HG03521 (cell line): ENCODE data around the gene DRG2.

Source experiments
- ATAC-seq: cut with Tn5 transposase; IDR thresholded peaks from one replicate; pipeline ENCODE4 v1.9.1; 2021; ENCODE audit warnings: mild to moderate bottlenecking, moderate library complexity; ENCODE audit not compliant: unreplicated experiment

DRG2 gene

DNA sequence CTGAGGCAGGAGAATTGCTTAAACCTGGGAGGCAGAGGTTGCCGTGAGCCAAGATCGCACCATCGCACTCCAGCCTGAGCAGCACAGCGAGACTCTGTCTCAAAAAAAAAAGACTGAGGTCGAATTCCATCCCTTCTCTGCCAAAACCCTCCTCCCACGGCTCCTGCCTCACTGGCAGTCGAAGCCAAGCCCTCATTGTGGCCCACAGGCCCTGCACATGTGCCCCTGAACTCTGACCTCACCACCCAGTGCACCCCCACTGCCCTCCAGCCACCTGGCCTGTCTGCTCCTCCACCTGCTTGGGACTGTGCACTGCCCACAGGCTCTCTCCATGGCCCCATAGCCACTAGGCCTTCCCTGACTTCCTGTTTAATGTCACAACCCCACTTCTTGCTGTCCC, 27.8 kb downstream of the DRG2 start:
- ATAC-seq, result no peak

DNA sequence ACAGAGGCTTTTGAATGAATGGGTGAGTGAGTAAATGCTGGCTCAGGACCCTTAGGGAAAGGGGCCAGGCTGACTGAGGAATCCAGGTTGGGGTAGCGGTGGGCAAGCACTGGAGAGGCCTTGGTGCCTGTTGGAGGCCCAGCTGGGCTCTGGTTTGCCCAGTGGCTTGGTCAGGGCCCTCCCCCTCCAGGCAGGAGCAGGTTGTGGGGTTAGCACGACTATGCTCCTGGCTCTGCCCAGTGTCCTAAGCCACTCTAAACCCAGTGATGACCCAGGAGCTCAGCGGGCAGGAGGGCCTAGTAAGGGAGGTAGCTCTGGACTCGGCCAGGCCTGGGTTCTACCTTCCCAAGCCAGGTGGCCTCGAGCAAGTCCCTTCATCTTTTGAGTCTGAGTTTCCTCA, 28.3 kb downstream of the DRG2 start:
- ATAC-seq, result no peak

DNA sequence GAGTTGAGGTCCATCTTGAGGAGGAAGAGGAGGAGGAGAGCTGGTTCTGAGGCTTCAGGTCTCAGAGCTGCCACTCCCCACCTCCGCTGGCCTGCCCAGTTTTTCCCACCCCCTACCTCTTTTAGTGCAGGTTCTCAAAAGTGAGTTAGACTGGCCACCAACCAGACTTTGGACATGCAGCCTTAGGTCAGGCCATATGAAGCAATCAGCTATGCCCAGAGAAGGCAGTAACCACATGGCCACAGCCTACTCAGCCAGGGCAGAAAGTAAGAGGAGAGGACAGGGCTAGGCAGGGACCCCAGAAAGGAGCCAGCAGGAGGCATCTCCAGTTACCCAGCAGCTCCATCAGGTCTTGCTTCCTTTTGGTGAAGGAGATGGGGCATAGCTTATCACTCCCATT, 29.8 kb downstream of the DRG2 start:
- ATAC-seq, result no peak

DNA sequence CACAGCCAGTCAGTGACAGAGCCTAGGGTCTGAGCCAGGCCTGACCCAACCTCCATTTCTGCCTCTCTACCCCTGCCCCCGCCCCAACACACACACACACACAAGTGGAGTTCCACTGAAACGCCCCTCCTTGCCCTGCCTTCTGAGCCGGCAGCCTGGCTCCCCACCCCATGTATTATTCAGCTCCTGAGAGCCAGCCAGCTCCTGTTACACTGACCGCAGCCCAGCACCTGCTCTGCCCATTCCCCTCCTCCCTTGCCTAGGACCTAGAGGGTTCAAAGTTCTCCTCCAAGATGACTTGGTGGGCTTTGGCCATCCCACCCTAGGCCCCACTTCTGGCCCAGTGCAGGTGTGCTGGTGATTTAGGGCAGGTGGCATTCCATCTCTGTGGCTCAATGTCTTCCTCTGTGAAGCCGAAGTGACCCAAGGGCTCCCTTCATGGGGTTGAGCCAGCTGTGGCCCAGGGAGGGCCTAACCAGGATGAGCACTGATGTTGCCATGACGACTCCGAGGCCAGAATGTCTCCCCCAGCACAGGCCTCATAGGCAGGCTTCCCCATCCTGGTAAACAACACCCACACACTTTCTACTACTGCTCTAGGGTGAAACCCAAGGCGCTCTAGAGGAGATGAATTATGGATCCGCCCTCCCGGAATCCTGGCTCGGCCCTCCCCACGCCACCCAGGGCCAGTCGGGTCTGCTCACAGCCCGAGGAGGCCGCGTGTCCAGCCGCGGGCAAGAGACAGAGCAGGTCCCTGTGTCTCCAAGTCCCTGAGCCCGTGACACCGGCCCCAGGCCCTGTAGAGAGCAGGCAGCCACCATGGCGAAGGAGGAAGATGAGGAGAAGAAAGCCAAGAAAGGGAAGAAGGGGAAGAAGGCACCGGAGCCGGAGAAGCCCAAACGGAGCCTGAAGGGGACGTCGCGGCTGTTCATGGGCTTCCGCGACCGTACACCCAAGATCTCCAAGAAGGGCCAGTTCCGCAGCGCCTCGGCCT, 30.5 kb downstream of the DRG2 start:
- ATAC-seq, result no peak

DNA sequence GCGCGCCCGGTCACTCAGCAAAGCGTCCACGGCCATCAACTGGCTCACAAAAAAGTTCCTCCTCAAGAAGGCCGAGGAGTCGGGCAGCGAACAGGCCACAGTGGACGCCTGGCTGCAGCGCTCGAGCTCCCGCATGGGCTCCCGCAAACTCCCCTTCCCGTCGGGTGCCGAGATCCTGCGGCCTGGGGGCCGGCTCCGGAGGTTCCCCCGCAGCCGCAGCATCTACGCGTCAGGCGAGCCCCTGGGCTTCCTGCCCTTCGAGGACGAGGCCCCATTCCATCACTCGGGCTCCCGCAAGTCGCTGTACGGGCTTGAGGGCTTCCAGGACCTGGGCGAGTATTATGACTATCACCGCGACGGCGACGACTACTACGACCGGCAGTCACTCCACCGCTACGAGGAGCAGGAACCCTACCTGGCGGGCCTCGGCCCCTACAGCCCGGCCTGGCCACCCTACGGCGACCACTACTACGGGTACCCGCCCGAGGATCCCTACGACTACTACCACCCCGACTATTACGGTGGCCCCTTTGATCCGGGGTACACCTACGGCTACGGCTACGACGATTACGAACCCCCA, 31.5 kb downstream of the DRG2 start:
- no peak for ATAC-seq

DNA sequence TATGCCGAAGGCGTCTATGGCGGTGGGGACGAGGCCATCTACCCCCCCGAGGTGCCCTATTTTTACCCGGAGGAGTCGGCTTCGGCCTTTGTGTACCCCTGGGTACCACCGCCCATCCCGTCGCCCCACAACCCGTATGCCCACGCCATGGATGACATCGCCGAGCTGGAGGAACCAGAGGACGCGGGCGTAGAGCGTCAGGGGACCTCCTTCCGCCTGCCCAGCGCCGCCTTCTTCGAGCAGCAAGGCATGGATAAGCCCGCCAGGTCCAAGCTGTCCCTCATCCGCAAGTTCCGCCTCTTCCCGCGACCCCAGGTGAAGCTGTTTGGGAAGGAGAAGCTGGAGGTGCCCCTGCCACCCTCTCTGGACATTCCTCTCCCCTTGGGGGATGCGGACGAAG, 32.2 kb downstream of the DRG2 start:
- no peak for ATAC-seq

DNA sequence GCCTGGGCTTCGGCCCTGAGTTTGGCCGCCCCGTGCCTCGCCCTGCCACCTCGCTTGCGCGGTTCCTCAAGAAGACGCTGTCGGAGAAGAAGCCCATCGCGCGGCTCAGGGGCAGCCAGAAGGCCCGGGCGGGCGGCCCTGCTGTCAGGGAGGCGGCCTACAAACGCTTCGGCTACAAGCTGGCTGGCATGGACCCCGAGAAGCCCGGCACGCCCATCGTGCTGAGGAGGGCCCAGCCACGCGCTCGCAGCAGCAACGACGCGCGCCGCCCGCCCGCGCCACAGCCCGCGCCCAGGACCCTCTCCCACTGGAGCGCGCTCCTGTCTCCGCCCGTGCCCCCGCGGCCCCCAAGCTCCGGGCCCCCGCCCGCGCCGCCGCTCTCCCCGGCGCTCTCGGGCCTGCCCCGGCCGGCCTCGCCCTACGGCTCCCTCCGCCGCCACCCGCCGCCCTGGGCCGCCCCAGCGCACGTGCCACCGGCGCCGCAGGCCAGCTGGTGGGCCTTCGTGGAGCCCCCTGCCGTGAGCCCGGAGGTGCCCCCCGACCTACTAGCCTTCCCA, 32.8 kb downstream of the DRG2 start:
- no peak for ATAC-seq

DNA sequence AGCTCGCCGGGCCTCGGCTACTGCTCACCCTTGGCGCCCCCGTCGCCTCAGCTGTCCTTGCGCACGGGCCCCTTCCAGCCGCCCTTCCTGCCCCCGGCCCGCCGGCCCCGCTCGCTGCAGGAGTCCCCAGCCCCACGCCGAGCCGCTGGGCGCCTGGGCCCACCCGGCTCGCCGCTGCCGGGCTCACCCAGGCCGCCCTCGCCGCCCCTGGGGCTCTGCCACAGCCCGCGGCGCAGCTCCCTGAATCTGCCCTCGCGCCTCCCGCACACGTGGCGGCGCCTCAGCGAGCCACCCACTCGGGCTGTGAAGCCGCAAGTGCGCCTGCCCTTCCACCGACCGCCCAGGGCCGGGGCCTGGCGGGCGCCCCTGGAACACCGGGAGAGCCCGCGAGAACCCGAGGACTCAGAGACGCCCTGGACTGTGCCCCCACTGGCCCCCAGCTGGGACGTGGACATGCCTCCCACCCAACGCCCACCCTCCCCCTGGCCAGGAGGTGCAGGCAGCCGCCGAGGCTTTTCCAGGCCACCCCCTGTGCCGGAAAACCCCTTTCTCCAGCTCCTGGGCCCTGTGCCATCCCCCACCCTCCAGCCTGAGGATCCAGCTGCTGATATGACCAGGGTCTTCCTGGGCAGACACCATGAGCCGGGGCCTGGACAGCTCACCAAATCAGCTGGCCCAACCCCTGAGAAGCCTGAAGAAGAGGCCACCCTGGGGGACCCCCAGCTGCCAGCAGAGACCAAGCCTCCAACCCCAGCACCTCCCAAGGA, 33.6 kb downstream of the DRG2 start:
- no peak for ATAC-seq

DNA sequence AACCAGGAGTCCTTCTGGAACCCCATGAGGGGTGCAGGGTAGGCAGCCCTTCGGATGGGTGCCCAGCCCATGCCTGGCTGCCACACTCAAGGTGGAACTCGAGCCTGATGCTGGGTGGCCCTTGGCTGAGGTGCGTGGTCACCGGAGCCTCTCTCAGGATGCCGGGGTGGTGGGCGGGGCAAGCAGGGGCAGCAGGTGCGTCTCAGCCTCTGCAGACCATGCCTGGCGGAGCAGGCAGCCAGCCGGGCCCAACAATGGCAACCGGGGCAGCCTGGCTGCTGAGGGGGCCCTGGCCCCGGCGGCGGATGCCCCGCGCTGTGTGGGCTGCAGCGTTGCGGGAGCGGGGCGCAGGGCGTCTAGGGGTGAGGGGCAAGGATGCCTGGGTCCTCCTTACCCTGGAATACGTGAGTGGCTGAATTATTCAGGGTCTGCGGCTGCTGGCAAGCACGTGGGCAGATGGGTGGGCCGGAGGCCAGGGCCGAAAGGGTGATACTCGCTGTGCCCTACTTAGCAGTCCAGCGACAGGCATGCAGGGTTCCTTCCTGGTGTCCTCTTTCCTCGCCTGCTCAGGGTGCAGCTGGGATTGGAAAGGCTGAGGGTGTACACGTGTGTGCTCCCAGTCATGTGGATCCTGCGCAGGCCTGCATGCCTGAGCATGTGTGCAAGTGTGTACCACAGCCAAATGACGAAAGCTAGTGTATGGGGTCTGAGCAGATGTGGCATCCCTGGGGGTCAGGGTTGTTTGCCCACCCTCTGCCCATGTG, 35.4 kb downstream of the DRG2 start:
- no peak for ATAC-seq

DNA sequence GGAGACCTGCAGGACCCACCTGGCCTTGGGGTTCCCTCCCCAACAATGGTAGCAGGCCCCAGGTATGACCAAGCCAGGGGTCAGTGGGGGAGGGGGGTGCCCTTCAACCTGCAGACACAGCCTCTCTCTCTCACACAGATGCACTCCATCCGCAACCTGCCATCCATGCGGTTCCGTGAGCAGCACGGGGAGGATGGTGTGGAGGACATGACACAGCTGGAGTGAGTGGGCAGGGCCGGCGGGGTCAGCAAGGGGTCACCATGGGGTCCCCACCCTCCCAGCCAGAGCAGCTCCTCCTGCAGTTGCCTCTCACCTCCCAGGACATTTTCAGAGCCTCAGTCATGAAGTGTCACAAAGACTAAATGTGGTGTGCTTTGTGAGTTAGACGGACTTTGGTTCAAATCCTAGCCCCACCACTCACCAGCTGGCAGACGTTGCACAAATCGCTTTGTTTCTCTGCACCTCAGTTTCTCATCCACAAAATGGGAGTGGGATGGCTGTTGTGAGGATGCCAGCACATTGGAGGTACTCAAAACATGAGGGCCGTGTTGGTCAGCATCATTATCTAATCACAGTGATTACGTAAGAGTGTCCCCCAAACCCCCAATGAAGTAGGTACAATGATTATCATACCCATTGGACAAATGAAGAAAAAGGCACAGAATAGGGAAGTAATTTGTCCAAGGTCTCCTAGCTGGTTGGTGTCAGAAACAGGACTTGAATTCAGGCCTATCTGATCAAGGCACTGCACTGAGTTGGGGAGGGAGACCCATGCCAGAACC, 36.8 kb downstream of the DRG2 start:
- no peak for ATAC-seq

DNA sequence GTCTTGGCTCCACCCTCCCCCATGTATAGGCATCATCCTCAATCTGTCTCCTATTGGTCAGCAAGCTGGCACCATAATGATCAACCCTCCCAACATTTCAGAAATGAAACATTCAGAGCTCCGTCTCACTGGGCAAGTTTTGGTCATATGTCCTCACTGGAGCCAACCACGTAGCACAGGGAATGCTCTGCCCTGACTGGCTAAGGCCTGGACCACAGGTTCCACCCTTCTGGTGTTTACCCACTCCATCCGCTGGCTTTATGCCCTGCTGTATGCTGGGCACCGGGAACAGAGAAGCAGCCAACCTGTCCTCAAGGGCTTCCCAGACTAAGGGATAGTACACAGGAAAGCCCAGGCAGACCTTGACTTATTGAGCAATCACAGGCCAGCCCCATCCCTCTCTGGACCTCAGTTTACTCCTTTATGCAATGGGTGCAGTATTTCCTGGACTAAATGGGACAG, 41.3 kb downstream of the DRG2 start:
- ATAC-seq, result no peak

DNA sequence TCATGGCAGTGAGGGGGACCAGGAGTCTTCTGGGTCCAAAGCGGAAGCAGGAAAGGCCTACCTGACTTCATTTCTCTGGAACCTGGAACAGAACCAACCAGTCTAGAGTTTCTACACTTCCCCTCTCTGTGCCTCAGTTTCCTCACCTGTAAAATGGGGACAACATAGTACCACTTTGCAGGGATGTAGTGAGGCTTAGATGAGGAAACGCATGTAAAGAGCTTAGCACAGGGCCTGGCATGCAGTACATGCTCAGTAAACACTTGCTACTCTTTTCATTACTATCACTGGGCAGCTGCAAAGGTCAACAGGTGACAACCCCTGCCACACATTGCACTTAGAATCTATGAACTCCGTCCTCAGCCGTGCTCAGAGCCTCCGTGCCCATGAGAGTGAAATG, 45.0 kb downstream of the DRG2 start:
- ATAC-seq, result no peak

DNA sequence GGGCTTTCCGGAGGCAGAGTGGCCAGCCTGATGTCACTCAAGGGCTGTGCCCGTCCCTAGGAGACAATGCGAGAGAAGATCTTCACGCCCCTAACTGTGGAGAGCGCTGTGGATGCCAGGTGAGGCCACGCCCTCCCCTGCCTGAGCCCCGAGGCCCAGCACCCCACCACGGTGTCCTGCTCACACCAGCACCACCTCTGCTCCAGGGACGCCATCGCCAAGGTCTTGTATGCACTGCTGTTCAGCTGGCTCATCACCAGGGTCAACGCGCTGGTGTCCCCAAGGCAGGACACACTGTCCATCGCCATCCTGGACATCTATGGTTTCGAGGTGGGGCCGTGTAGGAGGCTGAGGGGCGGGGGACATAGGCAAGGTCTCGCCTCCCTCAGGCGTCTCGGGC, 48.6 kb downstream of the DRG2 start:
- no peak for ATAC-seq

DNA sequence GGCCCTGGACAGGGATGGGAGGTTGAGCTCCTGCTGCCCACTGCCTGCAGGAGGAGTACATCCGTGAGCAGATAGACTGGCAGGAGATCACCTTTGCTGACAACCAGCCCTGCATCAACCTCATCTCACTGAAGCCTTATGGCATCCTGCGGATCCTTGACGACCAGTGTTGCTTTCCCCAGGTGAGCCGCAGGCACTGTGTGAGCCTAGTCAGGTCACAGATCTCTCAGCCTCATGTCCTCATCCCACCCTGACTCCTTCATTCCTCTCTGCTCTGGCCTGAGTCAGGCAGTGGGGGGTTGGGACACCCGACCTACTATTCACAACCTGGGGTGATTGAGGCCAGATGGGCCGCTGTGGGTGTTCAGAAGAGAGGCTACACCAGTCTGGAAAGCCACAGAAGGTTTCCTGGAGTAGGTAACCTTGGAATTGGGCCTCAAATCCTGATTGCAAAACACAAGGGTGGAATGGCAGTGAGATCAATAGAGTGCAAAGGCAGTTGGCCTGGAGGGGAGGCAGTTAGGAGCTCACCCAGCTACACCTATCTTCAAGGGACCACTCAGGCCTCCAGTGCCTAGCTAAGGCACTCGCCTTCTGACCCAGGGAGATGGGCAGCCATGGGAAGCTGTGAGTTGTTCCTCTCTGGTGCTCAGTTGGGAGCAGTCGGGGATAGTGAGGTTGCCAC, 50.5 kb downstream of the DRG2 start:
- ATAC-seq, result no peak

DNA sequence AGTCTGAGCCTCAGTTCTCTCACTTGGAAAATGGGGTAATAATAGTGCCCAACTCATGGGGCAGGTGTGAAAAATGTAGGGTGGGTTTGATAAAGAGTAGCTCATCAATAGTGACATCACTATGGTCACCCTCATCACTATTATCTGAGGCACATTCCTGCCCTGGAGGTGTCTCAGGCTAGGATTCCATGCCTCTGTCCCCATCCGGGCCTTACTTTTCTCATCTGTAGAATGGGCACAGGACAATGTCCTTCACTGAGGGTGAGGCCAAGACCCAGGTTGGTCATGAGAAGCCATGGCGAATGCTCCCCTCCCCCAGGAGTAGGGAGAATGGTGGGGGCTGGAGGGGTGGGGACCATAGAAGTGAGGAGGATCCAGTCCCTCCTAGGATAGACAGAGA, 51.3 kb downstream of the DRG2 start:
- no peak for ATAC-seq

DNA sequence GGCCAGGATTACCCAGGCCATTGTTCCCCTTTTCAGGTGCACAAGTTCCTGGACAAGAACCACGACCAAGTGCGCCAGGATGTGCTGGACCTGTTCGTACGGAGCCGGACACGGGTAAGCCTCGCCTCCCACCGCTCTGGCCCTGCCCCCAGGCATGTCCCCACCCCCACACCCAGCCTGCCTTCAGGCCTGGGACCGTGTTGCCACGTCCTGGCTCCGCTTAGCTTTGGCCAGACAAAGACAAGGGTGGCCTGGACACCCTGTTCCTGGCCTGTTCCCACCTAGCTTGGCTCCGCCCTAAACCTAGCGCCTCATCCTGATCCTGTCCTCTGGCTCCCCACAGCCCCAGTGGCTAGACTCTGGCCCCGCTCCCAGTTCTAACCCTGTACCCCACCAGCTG, 51.8 kb downstream of the DRG2 start:
- no peak for ATAC-seq

DNA sequence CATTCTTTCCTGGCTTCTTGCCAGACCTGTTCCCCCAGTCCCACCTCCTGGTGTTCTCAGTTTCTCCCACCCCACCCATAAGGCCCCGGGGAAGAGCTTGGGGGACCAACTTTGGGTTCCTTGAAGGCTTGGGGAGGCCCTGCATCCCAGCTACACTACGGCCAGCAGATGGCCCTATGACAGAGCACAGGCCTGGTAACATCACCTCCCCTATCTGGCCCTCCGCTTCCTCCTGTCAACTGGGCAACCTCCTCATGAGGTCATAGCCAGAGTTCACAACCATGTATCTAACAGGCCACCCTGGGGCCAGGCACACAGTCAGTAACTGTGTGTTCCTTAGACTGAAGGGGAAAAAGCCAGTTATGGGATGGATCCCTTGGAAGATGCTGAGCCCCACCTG, 52.2 kb downstream of the DRG2 start:
- no peak for ATAC-seq

DNA sequence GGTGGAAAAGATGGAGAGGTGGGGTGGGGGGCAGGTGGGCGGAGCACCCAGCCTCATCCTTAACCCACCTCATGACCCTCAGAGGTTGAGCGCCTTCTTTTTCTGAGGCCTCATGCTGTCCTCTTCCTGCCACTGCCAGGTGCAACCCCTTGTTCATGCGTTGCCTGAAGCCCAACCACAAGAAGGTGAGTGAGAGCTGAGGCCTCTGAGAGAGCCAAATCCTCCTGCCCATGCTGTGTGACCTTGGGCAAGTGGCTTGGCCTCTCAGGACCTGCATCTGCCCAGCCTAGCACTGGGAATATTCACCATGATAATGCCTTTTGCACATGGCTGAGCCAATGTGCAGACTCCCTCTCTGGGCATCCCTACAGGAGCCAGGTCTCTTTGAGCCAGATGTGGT, 52.9 kb downstream of the DRG2 start:
- ATAC-seq, result no peak

DNA sequence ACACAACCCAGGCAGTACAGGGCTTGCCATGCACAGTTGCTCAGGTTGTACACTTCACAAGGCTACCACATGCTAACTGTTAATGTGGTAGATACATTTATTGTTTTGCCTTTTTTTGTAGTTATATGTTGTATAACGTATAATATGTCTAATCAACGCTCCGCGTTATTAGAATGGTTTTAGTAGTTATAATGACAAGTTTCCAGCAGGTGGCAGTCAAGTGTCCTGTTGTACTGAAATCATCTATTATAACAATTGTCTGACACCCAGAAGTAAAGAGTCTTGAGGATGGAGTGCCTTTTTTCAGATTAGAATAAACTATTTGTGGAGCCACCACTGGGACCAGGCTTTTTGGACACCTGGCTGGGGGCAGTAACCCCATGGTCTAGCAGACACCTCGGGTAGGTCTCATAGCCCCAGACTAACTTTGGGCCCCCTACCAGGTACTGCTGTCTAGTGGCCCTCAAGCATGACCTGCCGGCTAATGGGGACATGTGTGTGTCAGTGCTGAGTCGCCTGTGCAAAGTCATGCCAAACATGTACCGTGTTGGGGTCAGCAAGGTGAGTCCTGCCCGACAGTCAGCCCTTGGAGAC, 53.6 kb downstream of the DRG2 start:
- ATAC-seq, result no peak
